MG63 (cell line): Measurements from ENCODE around the gene RABL3. TPM values are rescaled to one million over a fixed set of nuclear protein-coding genes. Genes with fewer than 3 reads are reported as not detected.
"Not testable (repeated sequence)": the region's sequence is repeated elsewhere in the genome, so short reads cannot be mapped to it uniquely, and the experiment has no call there.

Source experiments
- DNase-seq: peaks from one replicate; pipeline ENCODE4 v3.0.0-alpha.2; 2020
- H3K27me3 ChIP-seq: fragments of 250-450 bp; sonication (Bioruptor Pico); 2 replicates; pipeline ENCODE4 v1.5.1; 2020; ENCODE audit warnings: mild to moderate bottlenecking, moderate library complexity
- H3K36me3 ChIP-seq: fragments of 250-450 bp; sonication (Bioruptor Pico); 2 replicates; pipeline ENCODE4 v1.5.1; 2020; ENCODE audit warnings: mild to moderate bottlenecking, moderate library complexity
- H3K4me3 ChIP-seq: fragments of 250-450 bp; sonication (Bioruptor Pico); 2 replicates; pipeline ENCODE4 v1.5.1; 2020; ENCODE audit warnings: mild to moderate bottlenecking, moderate library complexity
- H3K9me3 ChIP-seq: fragments of 250-450 bp; sonication (Bioruptor Pico); 2 replicates; pipeline ENCODE4 v1.5.1; 2020; ENCODE audit warnings: mild to moderate bottlenecking, moderate library complexity
- total RNA-seq: library from RNA; depleted of rRNA; stranded (reverse); fragments of >200 nt; shearing (Covaris generic); gene quantifications from 2 replicates; pipeline ENCODE4 v1.2.3, GENCODE V29; 2014; ENCODE audit warnings: low replicate concordance; rRNA removed

The RABL3 gene
- total RNA-seq, result 10.3 and 11.1 TPM in 2 replicates

- H3K9me3 ChIP-seq, result peaks cover 21% of the 10 kb centered on the region
- peaks cover 28% of the 10 kb centered on the region for H3K36me3 ChIP-seq
- peak within 1 kb of the TSS; percentile 95 for H3K4me3 ChIP-seq
- DNase-seq, result peak; percentile 98
- no peaks in the 10 kb centered on the region for H3K27me3 ChIP-seq
Measured at GRCh38 chr3:120742198-120742848, at the start of gene RABL3, which contains the start of gene GTF2E1. Gene RABL3, minus strand, starts transcription at chr3:120742516. Its CDS starts 9 bp downstream, at chr3:120742507. Gene GTF2E1, plus strand, starts transcription at chr3:120742744. Its CDS starts 7,809 bp downstream, at chr3:120750553.

GRCh38 chr3:120791913-120792312 is 49.6 kb upstream of the RABL3 start:
- no peaks in the 10 kb centered on the region for H3K27me3 ChIP-seq
- DNase-seq, result no peak
- H3K9me3 ChIP-seq, result no peaks in the 10 kb centered on the region
- no peaks in the 10 kb centered on the region for H3K36me3 ChIP-seq
- no peak overlapping the region for H3K4me3 ChIP-seq

- DNase-seq, result no peak
- H3K9me3 ChIP-seq, result no peaks in the 10 kb centered on the region
- no peak overlapping the region for H3K4me3 ChIP-seq
- H3K36me3 ChIP-seq, result no peaks in the 10 kb centered on the region
- no peaks in the 10 kb centered on the region for H3K27me3 ChIP-seq
Measured at GRCh38 chr3:120791010-120791409, 48.7 kb upstream of the RABL3 start.

- not testable (repeated sequence) for H3K9me3 ChIP-seq, H3K36me3 ChIP-seq, H3K27me3 ChIP-seq
- peak; percentile 20 for DNase-seq
- H3K4me3 ChIP-seq, result peak overlapping the region; percentile 2; the same call in 1 of the 2 replicates
Measured at GRCh38 chr3:120785832-120786231, 43.5 kb upstream of the RABL3 start.

- DNase-seq, result peak; percentile 98
- Histone ChIP-seq H3K27me3 (no peaks in the 10 kb centered on the region), H3K36me3 (peaks cover 19% of the 10 kb centered on the region), H3K4me3 (no peak overlapping the region), H3K9me3 (no peaks in the 10 kb centered on the region)
Measured at GRCh38 chr3:120780977-120781376, 38.7 kb upstream of the RABL3 start.

GRCh38 chr3:120778776-120779175 is 36.5 kb upstream of the RABL3 start:
- Histone ChIP-seq H3K36me3 (peaks cover 23% of the 10 kb centered on the region), H3K4me3 (no peak overlapping the region), H3K27me3 (no peaks in the 10 kb centered on the region), H3K9me3 (no peaks in the 10 kb centered on the region)
- DNase-seq, result no peak

GRCh38 chr3:120775411-120775810 is 33.1 kb upstream of the RABL3 start:
- DNase-seq, result no peak
- no peak overlapping the region for H3K4me3 ChIP-seq
- no peaks in the 10 kb centered on the region for H3K27me3 ChIP-seq
- peaks cover 32% of the 10 kb centered on the region for H3K36me3 ChIP-seq
- H3K9me3 ChIP-seq, result no peaks in the 10 kb centered on the region

- H3K36me3 ChIP-seq, result peaks cover 27% of the 10 kb centered on the region
- H3K9me3 ChIP-seq, result no peaks in the 10 kb centered on the region
- no peak overlapping the region for H3K4me3 ChIP-seq
- no peak for DNase-seq
- no peaks in the 10 kb centered on the region for H3K27me3 ChIP-seq
Measured at GRCh38 chr3:120773932-120774331, 31.6 kb upstream of the RABL3 start.

- DNase-seq, result no peak
- peaks cover 26% of the 10 kb centered on the region for H3K36me3 ChIP-seq
- H3K27me3 ChIP-seq, result no peaks in the 10 kb centered on the region
- no peaks in the 10 kb centered on the region for H3K9me3 ChIP-seq
- H3K4me3 ChIP-seq, result no peak overlapping the region
Measured at GRCh38 chr3:120772081-120772480, 29.8 kb upstream of the RABL3 start.

- no peak for DNase-seq
- no peaks in the 10 kb centered on the region for H3K27me3 ChIP-seq
- peaks cover 17% of the 10 kb centered on the region for H3K36me3 ChIP-seq
Measured at GRCh38 chr3:120770891-120771290, 28.6 kb upstream of the RABL3 start.

GRCh38 chr3:120769436-120769835 is 27.1 kb upstream of the RABL3 start:
- H3K36me3 ChIP-seq, result peaks cover 13% of the 10 kb centered on the region
- H3K4me3 ChIP-seq, result no peak overlapping the region
- no peaks in the 10 kb centered on the region for H3K27me3 ChIP-seq
- no peaks in the 10 kb centered on the region for H3K9me3 ChIP-seq
- DNase-seq, result no peak

More at GRCh38 chr3:120770891-120771290, 28.6 kb upstream of the RABL3 start:
- Histone ChIP-seq H3K9me3 (no peaks in the 10 kb centered on the region), H3K4me3 (no peak overlapping the region)

GRCh38 chr3:120767106-120767505 is 24.8 kb upstream of the RABL3 start:
- Histone ChIP-seq H3K36me3 (0 out of 2 replicates have a peak, but pooled peaks cover 6% of the 10 kb centered on the region), H3K9me3 (no peaks in the 10 kb centered on the region), H3K27me3 (no peaks in the 10 kb centered on the region), H3K4me3 (no peak overlapping the region)
- no peak for DNase-seq

GRCh38 chr3:120766576-120766975 is 24.3 kb upstream of the RABL3 start:
- Histone ChIP-seq H3K36me3 (0 out of 2 replicates have a peak, but pooled peaks cover under 1% of the 10 kb centered on the region), H3K4me3 (no peak overlapping the region), H3K27me3 (no peaks in the 10 kb centered on the region), H3K9me3 (no peaks in the 10 kb centered on the region)
- no peak for DNase-seq

GRCh38 chr3:120765830-120766493 is 23.6 kb upstream of the RABL3 start:
- Histone ChIP-seq H3K4me3 (no peak overlapping the region), H3K27me3 (no peaks in the 10 kb centered on the region), H3K36me3 (no peaks in the 10 kb centered on the region), H3K9me3 (no peaks in the 10 kb centered on the region)
- DNase-seq, result no peak

- Histone ChIP-seq H3K9me3 (no peaks in the 10 kb centered on the region), H3K27me3 (no peaks in the 10 kb centered on the region), H3K4me3 (no peak overlapping the region), H3K36me3 (no peaks in the 10 kb centered on the region)
- no peak for DNase-seq
Measured at GRCh38 chr3:120764206-120764605, 21.9 kb upstream of the RABL3 start.

GRCh38 chr3:120763601-120764000 is 21.3 kb upstream of the RABL3 start:
- Histone ChIP-seq H3K36me3 (no peaks in the 10 kb centered on the region), H3K9me3 (no peaks in the 10 kb centered on the region), H3K4me3 (no peak overlapping the region), H3K27me3 (no peaks in the 10 kb centered on the region)
- no peak for DNase-seq

GRCh38 chr3:120762615-120763014 is 20.3 kb upstream of the RABL3 start:
- Histone ChIP-seq H3K9me3 (no peaks in the 10 kb centered on the region), H3K4me3 (no peak overlapping the region), H3K27me3 (no peaks in the 10 kb centered on the region), H3K36me3 (peaks cover 5% of the 10 kb centered on the region)
- no peak for DNase-seq

- not testable (repeated sequence) for H3K9me3 ChIP-seq
Measured at GRCh38 chr3:120758551-120758950, 16.2 kb upstream of the RABL3 start.

More at GRCh38 chr3:120758551-120758950, 16.2 kb upstream of the RABL3 start:
- H3K27me3 ChIP-seq, H3K4me3 ChIP-seq, DNase-seq: not testable (repeated sequence)
- peaks cover 21% of the 10 kb centered on the region for H3K36me3 ChIP-seq
